OCI-M2 (cell line): ENCODE measurements around the gene PPP4R4.

ENCODE experiments used
- DNase-seq: peaks from one replicate; lab custom pipeline; 2025; ENCODE audit not compliant: unreplicated experiment; lab: John Stamatoyannopoulos, UW

The PPP4R4 gene, protein sequence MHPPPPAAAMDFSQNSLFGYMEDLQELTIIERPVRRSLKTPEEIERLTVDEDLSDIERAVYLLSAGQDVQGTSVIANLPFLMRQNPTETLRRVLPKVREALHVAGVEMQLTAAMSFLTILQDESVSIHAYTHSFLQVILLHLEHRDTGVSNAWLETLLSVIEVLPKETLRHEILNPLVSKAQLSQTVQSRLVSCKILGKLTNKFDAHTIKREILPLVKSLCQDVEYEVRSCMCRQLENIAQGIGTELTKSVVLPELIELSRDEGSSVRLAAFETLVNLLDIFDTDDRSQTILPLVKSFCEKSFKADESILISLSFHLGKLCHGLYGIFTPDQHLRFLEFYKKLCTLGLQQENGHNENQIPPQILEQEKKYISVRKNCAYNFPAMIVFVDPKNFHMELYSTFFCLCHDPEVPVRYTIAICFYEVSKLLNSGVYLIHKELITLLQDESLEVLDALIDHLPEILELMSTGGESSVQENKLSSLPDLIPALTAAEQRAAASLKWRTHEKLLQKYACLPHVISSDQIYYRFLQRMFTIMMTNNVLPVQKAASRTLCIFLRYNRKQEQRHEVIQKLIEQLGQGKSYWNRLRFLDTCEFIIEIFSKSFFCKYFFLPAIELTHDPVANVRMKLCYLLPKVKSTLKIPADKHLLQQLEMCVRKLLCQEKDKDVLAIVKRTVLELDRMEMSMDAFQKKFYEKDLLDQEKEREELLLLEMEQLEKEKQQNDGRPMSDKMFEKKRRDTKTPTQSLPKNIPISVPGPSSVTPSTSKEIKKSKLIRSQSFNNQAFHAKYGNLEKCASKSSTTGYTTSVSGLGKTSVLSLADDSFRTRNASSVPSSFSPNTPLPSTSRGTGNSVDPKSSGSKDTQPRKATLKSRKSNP

DNA sequence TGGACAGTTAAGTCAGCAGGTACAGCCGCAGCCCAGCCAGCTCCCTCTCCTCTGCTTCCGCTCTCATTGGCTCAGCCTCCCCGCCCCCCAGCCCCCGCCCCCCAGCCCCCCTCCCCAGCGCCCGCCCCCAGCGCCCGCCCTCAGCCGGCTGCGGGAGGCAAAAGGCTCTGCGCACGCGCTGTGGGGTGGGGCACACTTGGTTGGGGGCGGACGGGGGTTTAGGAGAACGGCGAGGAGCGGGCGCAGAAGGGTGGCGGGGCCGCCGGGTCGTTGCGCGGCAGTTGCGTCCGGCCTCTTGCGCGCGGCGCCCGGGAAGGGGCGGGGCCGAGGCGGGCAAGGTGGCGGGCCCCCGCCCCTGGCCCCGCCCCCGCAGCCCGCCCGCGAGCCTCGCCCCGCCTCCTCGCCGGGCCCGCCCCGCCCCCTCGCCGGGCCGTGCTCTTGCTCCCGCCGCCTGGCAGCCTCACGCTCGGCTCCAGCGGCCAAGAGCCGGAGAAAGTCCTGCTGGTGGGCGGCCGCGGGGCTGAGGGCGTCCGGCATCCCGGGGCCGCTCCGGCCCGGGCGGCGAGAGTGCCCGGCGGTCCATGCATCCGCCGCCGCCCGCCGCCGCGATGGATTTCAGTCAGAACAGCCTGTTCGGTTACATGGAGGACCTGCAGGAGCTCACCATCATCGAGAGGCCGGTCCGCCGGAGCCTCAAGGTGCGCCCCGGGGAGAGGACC is at the start of gene PPP4R4:
Gene PPP4R4, plus strand, starts transcription at position 438 of the 719 bp plus-strand sequence. Its CDS starts 144 bp downstream, at position 582.
- DNase-seq: no peak

DNA sequence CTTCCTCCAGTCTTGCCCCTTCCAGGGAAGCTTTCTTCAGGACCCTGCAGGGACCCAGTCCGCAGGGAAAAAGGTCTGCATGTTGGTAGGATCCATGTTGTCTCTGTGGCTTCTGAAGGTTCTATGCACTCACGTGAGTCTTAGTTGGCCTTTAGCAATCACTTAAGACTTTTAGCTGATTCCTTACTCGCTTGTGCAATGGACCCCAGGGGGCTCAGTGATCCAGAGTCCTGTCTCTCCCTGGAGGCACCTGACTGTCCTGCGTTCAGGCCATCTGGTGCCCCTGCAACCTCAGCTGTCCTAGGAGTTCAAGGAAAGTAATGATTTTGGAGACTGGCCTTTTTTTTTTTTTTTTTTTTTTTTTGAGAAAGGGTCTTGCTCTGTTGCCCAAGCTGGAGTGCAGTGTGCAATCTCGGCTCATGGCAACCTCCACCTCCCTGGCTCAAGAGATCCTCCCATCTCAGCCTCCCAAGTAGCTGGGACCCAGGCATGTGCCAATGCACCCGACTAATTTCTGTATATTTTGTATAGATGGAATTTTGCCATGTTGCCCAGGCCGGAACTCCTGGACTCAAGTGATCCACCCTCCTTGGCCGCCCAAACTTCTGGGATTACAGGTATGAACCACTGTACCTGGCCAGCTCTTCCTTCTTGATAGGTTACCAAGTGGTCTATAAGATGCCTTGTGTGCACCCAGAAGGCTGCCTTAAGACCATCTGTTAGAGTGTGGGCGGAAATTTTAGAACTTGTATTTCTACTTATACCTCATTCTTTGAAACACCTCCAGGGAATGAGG is 49.3 kb upstream of the PPP4R4 start:
- DNase-seq: no peak

DNA sequence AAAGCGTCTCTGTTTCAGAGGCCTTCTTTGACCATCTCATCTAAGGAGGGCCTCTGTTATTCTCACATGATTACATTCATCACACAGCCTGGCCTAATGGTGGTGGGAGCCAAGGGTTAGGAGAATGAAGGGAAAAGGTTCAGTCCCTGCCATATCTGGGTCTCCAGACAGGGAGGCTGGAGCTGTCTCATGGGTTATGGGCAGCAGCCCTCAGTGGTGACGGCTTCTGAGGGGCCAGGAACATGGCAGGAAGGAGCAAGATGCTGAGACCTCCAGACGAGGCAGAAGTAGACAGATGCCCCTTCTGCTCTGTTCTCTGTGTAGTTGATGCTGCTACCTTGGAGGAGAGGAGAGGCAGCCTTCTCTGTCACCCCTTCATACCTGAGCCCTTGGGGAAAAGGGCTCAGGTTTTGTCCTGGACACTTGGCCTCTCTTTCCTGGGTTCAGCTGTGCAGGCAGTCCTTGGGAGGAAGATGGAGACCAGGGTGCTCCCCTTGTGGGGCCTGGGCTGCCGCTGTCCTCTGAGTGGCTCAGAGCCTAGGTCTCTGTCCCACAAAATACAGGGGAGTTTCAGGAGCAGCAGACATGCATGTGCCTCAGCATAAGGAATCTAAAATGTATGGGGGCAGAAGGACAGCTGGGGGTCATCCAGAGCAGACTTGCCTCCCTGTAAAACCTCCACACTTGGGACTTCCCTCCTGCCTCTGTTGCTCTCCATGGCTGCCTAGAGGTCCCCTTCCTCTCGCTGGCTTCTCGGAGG is 48.3 kb upstream of the PPP4R4 start:
- no peak for DNase-seq

DNA sequence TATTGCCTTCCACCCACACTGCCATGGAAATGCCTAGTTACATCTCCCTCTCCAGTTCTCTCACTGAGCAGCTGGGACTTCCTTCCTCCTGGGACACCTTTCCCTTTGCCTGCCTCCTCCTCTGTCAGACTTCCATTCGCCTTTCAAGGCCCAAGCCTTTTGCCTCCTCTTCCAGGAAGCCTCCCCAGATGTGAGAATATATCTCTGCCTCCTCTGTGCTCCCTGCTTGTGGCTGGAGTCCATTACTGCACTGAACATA is 47.8 kb upstream of the PPP4R4 start:
- DNase-seq: no peak

DNA sequence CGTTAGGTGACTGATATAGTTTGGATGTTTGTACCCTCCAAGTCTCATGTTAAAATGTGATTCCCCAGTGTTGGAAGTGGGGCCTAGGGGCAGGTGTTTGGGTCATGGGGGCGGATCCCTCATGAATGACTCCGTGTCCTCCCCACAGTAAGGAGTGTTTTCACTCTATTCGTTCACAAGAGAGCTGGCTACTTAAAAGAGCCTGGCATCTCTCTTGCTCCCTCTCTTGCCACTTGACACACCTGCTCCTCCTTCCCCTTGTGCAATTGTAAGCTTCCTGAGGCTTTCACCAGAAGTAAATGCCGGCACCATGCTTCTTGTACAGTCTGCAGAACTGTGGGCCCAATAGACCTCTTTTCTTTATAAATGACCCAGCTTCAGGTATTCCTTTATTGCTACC is 47.3 kb upstream of the PPP4R4 start:
- no peak for DNase-seq

DNA sequence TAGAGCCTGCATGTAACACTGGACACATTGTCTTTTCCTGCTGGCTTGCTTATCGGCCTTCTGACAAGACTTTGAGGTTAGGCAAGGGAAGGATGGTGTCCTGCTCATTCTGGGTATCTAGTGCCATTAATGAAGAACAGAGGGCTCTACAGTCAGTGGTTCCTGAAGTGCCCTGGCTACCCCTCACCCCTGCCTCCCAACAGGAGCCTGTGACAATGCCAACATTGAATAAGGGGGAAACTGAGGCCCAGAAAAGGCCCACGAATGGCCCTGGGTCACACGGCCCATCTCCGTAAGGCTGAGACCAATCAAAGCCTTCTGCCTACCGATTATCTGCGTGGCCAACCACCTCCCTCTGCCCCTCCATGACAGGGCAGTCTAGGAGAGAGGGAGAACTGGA is 46.8 kb upstream of the PPP4R4 start:
- DNase-seq: no peak

DNA sequence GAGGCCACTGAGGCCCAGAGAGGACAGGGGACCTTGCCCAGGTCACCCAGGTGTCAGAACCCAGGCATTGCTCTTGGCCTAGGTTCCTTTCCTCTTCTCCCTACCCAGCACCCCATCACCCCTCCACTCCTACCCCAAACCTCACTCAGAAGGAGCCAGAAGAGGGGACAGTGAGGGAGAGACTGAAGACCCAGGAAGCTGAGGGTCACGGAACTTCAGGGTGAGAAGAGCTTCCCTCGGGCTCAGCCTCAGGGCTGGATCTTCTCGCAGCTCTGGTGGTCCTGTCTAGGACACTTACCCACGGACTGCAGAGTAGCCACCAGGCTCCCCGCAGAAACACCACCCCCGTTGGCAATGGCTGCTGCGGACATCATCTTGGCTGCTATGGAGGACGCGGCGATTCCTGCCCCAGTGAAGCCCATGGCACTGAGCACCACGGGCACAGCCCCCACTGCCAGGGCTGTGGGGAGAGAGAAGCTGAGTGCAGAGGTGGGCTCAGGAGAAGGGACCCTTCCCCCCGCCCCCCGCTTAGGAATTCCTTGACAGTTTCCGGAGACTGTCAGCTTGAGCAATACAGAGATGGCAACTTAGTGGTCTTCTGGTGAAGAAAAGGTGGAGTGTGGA is 45.8 kb upstream of the PPP4R4 start:
- DNase-seq: no peak

DNA sequence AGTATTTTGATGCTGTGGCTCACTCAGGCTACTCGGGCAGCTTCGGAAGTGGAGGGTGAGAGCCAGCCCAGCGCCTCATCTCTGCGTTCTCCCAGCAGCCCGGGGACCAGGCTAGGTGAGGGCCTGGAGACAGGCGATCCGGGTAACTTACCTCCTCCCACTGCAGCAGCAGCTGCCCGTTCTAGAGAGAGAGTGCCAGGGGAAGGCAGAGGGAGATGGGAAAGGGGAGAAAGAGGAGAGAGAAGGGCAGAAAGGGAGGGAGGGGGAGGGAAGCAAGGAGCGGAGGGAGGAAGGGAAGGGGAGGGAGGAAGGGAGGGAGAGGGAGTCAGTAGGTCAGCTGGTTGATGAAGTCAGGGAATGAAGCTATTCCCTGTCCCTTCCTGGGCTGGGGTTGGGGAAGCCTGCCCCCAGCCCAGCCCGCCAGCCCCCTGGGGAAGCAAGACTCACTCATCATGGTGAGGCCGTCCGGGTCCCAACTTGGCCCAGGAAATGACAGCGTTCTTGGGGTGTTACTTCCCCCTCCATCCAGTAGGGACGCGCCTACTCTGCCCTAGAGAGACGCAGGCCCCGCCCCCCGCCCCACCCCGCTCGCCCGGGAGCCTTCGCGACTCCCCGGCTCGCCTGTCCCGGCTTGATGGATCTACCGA is 44.9 kb upstream of the PPP4R4 start, which contains the start of gene IFI27L2:
Gene IFI27L2, minus strand, starts transcription at position 494 of the 647 bp plus-strand sequence. Its CDS starts 40 bp downstream, at position 454.
- DNase-seq: no peak

DNA sequence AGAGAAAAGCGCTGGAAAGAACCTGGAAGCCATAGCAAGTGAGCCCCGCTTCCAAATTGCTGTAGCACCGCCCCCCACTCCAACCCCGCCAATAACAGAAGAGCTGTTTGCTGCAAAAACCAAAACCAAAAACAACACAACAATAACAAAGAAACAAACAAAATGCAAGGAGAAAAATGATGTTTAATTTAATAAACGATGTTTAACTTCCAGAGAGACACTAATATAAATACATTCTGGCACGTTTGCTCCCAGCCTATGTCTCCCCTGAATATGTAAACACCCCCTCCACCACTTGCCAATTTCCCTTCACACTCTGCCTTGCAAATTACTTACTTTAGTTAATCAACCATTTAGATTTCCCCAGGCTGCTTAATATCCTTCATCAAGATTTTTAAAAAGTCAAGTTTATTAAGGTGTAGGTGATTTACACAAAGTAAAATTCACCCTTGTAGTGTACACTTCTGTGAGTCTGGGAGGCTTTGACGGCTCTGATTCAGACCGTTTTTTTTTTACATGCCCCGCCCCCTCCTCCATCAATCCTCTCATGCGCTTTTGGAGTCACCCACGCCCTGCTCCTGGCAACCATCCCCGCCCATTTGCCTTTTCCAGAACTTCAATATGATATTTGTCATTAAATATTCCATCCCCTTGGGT is 44.2 kb upstream of the PPP4R4 start:
- peak; percentile 11 for DNase-seq

DNA sequence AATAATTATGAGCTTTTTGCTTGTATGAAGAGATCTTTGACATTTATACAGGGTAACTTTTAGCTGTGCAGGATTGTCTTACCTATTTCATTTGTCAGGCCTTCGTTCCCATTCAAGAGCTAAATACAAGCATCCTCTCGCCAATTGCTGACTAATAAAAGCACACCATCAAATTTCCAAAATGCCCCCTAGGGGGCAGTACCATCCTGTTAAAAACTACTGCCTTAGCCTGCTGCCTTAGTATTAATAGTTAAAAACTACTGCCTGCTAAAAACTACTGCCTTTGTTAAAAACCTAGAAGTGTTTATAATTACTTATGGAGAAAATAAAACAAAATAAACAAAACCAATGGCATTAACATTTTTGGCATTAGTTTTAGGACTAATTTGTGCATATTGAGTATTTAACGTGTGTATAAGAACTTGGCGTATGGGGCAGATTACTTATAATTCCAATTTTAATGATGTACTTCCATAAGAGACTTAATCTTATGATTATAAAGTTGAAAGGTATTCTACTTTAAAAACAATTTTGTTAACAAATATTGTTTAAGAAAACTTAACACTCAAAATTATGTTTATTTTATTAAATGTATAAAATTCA is 41.7 kb upstream of the PPP4R4 start:
- peak; percentile 47 for DNase-seq

DNA sequence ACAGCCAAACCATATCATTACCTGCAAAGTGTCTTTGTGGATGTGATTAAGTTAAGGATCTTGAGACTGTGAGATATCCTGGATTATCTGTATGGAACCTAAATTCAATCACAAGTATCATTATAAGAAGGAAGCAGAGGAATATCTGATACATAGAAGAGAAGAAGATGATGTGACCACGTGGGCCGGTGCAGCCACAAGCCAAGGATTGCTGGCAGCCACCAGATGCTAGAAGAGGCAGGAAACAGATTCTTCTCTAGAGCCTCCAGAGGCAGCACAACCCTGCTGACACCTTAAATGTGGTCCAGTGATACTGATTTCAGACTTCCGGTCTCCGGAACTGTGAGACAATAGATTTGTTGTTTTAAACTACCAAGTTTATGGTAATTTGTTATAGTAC is 38.6 kb upstream of the PPP4R4 start:
- DNase-seq: no peak

DNA sequence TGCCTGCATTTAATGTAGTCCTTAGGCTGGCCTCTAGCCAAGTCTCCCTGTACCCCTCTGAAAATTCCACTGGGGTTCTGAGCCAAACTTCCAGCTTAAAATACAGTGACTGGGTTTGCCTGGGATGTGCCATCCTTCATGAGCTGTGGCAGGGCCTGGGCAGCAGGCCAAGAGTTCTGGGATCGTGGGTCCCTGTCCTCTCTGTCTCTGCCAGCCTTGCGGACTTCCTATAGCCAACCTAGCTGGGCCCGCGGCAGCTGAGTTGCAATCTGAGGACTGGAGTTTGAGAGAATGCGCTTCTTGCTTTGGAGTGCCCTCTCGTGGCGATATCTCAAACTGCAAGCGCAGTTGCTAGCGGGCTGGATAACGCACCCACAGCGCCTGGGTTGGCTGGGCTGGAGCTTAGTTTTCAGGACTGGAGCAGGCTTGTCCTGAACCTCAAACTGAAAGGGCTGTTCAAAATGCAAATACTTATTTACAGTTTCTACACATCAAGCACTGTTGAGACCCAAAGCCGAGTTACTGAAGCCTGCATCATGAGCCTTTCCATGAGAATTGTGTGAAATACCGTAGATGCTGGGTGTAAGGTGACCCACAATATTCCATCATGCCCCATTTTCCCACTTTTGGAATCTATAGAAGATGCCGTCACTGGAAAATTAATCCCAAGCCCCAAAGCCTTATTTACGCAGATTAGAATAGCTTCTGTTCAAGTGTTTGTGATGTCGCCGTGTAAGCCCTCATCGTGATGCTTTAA is 37.4 kb upstream of the PPP4R4 start:
- DNase-seq: peak; percentile 36

DNA sequence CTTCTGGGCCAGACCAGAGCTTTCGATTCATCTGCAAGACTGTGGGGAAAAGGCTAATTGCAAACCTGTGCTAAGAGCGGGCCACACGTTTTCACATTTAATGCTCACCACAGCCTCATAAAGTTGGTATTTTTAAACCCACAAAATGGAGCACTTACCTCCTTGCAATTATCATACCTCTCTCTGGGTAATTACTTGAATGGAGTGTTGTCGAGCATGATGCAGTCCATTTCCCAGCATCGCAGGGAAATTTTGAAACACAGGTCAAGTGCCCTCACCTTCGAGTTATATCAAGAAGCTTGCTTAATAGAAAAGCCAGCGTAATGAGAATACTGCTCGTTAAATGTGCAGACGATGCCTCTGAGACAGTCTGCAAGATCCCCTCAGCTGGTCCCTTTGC is 35.9 kb upstream of the PPP4R4 start:
- no peak for DNase-seq

DNA sequence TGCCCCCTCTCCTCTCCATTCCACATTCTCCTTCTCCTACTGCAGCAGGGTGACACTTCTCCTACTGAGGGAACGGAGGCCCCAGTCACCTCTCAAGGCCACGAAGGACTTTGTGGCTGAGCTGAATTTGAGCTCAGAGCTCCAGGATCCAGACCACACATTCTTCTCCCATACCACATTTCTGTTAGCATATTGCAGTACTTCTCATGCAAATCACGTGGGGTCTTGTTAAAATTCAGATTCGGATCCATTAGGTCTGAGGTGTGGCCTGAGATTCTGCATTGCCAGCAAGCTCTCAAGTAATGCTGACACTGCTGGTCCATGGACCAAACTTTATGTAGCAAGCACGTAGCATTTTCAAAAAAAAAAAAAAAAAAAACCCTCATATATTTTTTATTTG is 35.1 kb upstream of the PPP4R4 start:
- DNase-seq: no peak

DNA sequence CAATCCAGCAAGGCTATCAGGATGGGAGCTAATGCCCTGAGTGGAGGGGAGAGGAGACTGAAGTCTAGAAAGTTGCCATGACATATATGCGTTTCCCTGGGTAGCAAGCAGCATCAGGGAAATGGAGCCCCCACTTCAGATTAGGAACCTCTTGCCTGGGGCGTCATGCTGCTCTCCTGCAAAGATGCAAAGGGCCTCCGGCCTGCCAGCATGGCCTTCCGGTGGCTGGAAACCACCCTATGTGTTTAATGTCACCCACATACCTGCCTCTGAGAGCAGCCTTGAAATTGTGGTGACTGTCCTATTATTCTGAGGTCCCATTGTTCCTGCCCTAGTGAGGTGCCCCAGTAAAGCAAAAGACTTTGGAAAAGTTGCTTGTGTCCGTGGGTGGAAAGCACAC is 34.7 kb upstream of the PPP4R4 start:
- DNase-seq: no peak

DNA sequence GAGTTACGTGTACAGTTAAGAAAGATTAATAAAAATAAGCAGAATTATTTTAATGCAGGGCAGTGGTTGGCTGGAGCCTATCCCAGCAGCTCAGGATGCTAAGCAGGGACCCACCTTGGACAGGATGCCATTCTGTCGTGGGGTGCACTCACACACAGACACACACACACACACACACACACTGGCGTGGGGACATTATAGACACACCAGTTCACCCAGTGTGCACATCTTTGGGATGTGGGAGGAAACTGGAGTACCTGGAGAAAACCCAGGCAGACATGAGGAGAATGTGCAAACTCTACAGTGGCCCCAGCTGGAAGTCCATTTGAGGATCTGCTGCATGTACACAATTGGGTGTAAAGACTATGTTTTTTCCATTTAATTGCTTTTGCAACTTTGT is 31.9 kb upstream of the PPP4R4 start:
- DNase-seq: no peak

DNA sequence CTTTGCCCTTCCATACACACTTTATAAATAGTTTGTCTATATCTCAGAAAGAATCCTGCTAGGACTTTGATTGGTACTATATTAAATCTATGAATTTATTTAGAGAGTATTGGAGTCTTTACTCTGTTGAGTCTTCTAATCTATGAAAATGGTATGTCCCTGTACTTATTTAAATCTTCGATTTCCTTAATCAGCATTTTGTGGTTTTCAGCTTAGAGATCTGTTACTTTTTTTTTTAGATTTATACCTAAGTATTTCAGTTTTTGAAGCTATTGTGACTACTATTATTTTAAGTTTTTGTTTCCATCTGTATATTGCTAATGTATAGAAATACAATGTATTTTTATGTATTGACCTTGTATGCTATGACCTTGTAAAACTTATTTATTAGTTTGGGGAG is 31.3 kb upstream of the PPP4R4 start:
- no peak for DNase-seq

DNA sequence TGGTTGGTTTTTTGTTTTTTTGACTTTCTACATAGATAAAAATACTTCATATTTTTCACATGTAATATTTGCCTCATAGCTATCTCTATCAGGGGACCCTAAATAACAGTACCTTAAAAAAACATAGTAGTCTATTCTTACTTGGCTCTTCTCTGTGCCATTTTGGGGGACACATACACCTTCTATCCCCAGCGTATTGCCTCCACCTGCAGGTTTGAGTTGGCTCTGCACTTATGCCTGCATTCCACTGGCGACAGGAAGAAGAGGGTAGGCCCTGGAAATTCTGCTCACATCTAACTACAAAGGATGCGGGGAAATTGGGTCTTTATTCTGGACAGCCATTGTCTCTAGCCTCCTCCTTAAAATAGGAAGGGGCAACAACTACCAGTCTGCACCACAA is 30.9 kb upstream of the PPP4R4 start:
- DNase-seq: no peak
